Gastroesophageal sphincter (tissue), 2 donors: ENCODE data around the gene DNALI1.

Source experiments
- EP300 ChIP-seq: sonication (generic); formaldehyde crosslinking; IDR thresholded peaks from one replicate; pipeline ENCODE4 v1.6.1; 2017; ENCODE audit warnings: antibody characterized with exemption, mild to moderate bottlenecking
- POLR2A ChIP-seq, 2 donors: fragments of 450-650 bp; IDR thresholded peaks; one replicate each; pipeline ENCODE4 v1.6.1; 2017; ENCODE audit warnings: antibody characterized with exemption in 2 of 2, mild to moderate bottlenecking in 2 of 2, moderate library complexity in 1 of 2

DNA sequence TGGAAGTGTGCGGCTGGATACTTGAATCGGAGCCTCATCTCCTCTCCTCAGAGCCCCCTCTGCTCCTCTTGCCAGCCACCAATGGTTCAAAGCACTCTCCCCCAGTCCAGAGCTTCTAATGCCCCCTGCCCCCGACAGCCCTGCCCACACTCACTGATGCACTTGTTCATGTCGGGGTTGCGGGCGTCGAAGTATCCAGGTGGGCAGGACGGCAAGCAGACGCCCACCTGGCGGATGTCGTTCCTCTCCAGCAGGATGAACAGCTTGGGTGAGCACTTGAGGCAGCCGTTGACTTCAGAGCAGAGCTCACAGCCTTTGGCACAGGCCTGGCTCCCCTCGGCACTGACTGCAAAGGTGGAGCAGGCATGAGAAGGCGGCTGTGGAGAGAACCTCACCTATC lies 59.6 kb downstream of the DNALI1 start:
- TF ChIP-seq EP300 (no peak), POLR2A (IDR thresholded peaks at IDR 0.05) (no peak)
